Neural progenitor cell (in vitro differentiated cells): ENCODE measurements around the gene EFEMP1.

Source experiments
- EZH2 ChIP-seq: fragments of 200-600 bp; sonication (generic); IDR thresholded peaks from 2 replicates; pipeline ENCODE4 v1.6.1; 2017; ENCODE audit warnings: antibody characterized with exemption, mild to moderate bottlenecking, moderate library complexity
- EZH2phosphoT487 ChIP-seq: fragments of 200-600 bp; sonication (generic); IDR thresholded peaks from 2 replicates; pipeline ENCODE4 v1.6.1; 2017; ENCODE audit warnings: antibody characterized with exemption
- TF ChIP-seq, protein P1 (sequence below): fragments of 200-600 bp; sonication (generic); IDR thresholded peaks from 2 replicates; pipeline ENCODE4 v1.5.1; 2017; ENCODE audit warnings: antibody characterized with exemption, mild to moderate bottlenecking

DNA sequence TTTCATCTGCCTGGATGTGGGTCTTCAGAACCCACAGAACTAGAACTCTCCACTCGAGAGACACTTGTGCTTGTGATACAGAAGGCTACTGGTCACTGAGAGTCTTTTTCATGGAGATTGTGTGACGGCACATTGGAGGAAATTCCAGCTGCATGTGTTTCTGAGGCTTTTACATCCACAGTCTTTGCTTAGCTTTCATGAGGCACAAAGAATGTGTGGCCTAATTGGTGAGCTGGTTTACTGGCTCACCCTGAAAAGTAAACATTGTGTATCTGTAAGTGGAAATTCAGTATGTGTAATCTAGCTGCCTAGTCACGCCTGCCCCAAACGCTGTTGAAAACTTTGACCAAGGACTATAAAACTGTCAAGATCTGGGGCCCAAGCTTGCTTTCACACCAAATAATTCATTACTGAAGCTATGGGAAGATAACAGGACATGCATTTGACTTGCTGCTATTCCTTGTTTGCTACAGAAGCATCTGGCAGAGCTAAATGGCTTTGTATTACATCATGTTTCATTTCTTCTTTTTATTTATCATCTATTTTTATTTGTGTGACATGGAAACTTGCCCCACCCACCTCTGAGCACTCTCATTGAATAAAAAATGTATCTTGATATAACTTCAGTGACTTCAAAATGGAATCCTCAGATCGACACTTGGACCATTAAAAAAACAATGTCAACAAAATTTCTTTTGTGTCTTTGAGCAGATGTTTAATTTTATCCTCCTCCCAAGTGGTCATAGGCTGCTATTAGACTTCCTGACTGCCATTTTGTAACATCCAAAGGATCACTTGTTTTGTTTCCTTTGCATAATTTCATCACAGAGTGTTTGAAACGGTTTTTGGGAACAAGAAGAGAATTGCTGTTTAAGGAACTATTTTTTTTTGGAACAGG, 80.2 kb downstream of the EFEMP1 start:
- TF ChIP-seq, protein P1, sequence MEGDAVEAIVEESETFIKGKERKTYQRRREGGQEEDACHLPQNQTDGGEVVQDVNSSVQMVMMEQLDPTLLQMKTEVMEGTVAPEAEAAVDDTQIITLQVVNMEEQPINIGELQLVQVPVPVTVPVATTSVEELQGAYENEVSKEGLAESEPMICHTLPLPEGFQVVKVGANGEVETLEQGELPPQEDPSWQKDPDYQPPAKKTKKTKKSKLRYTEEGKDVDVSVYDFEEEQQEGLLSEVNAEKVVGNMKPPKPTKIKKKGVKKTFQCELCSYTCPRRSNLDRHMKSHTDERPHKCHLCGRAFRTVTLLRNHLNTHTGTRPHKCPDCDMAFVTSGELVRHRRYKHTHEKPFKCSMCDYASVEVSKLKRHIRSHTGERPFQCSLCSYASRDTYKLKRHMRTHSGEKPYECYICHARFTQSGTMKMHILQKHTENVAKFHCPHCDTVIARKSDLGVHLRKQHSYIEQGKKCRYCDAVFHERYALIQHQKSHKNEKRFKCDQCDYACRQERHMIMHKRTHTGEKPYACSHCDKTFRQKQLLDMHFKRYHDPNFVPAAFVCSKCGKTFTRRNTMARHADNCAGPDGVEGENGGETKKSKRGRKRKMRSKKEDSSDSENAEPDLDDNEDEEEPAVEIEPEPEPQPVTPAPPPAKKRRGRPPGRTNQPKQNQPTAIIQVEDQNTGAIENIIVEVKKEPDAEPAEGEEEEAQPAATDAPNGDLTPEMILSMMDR, result no peak
- TF ChIP-seq EZH2 (no peak), EZH2phosphoT487 (no peak)
